GM23338 (cell line): ENCODE data around the gene MRE11. TPM values are rescaled to one million over a fixed set of nuclear protein-coding genes. Genes with fewer than 3 reads are reported as not detected.

ENCODE experiments used
- ATAC-seq: fragments of 200-7000 bp; cut with Tn5 transposase; 3 replicates; pipeline ENCODE4 v1.9.1; 2020
- DNase-seq: peaks from one replicate; pipeline ENCODE4 v3.0.0-alpha.2; 2015; ENCODE audit warnings: low spot score
- H2AFZ ChIP-seq: fragments of 200-600 bp; sonication (generic); 2 replicates; pipeline ENCODE4 v1.8.0; 2016; ENCODE audit warnings: antibody characterized with exemption, mild to moderate bottlenecking, moderate library complexity
- H3F3A ChIP-seq: fragments of 200-600 bp; sonication (generic); replicated peaks from 2 replicates; pipeline ENCODE4 v1.8.0; 2017; ENCODE audit warnings: antibody characterized with exemption, mixed run types, low read depth
- H3K27ac ChIP-seq: fragments of 200-600 bp; sonication (generic); 2 replicates; pipeline ENCODE4 v1.6.1; 2016; ENCODE audit warnings: low read depth
- H3K27me3 ChIP-seq: fragments of 200-600 bp; sonication (generic); 2 replicates; pipeline ENCODE4 v1.8.0; 2016; ENCODE audit warnings: mild to moderate bottlenecking, mixed run types, moderate library complexity; ENCODE audit not compliant: insufficient read depth
- H3K36me3 ChIP-seq: fragments of 200-600 bp; sonication (generic); 2 replicates; pipeline ENCODE4 v1.8.0; 2016; ENCODE audit warnings: mild to moderate bottlenecking; ENCODE audit not compliant: insufficient read depth
- H3K4me1 ChIP-seq: fragments of 200-600 bp; sonication (generic); 2 replicates; pipeline ENCODE4 v1.8.0; 2016; ENCODE audit warnings: mild to moderate bottlenecking, moderate library complexity; ENCODE audit not compliant: insufficient read depth
- H3K4me2 ChIP-seq: fragments of 200-600 bp; sonication (generic); 2 replicates; pipeline ENCODE4 v1.7.1; 2017; ENCODE audit warnings: mixed run types
- H3K4me3 ChIP-seq: fragments of 200-600 bp; sonication (generic); 2 replicates; pipeline ENCODE4 v1.6.1; 2016; ENCODE audit warnings: mixed run types
- H3K79me2 ChIP-seq: fragments of 200-600 bp; sonication (generic); replicated peaks from 2 replicates; pipeline ENCODE4 v1.8.0; 2017; ENCODE audit warnings: mild to moderate bottlenecking; ENCODE audit not compliant: insufficient read depth
- H3K9me2 ChIP-seq: fragments of 200-600 bp; sonication (generic); 2 replicates; pipeline ENCODE4 v1.8.0; 2017; ENCODE audit not compliant: insufficient read depth
- H4K20me1 ChIP-seq: fragments of 200-600 bp; sonication (generic); replicated peaks from 2 replicates; pipeline ENCODE4 v1.8.0; 2017; ENCODE audit warnings: mild to moderate bottlenecking; ENCODE audit not compliant: insufficient read depth
- H3K27ac Mint-ChIP-seq: 2 replicates; pipeline ENCODE4 v1.8.0; 2020; ENCODE audit warnings: inconsistent platforms, mild to moderate bottlenecking, moderate library complexity, mixed read lengths
- H3K27me3 Mint-ChIP-seq: 3 replicates; pipeline ENCODE4 v1.8.0; 2022; ENCODE audit warnings: low read depth, mild to moderate bottlenecking, moderate library complexity, mixed read lengths, inconsistent platforms; ENCODE audit not compliant: insufficient read depth, poor library complexity
- H3K36me3 Mint-ChIP-seq: 3 replicates; pipeline ENCODE4 v1.8.0; 2021; ENCODE audit warnings: low read depth, mild to moderate bottlenecking, inconsistent platforms, moderate library complexity, mixed read lengths
- H3K4me1 Mint-ChIP-seq: 3 replicates; pipeline ENCODE4 v1.8.0; 2020; ENCODE audit warnings: mild to moderate bottlenecking, inconsistent platforms, mixed read lengths
- H3K4me3 Mint-ChIP-seq: 3 replicates; pipeline ENCODE4 v1.8.0; 2021; ENCODE audit warnings: moderate library complexity, mild to moderate bottlenecking, inconsistent platforms, mixed read lengths
- H3K9me3 Mint-ChIP-seq: 3 replicates; pipeline ENCODE4 v1.8.0; 2020; ENCODE audit warnings: moderate library complexity, mild to moderate bottlenecking, inconsistent platforms, mixed read lengths
- CREB1 ChIP-seq: fragments of 250-450 bp; sonication (Bioruptor Pico); IDR thresholded peaks from 2 replicates; pipeline ENCODE4 v1.5.0; 2020; ENCODE audit warnings: low read depth, mild to moderate bottlenecking, moderate library complexity
- EZH2 ChIP-seq: fragments of 200-600 bp; sonication (generic); IDR thresholded peaks from one replicate; pipeline ENCODE4 v1.8.0; 2017; ENCODE audit warnings: antibody characterized with exemption, mild to moderate bottlenecking, low read depth; ENCODE audit not compliant: unreplicated experiment
- JUNB ChIP-seq: IDR thresholded peaks from one replicate; pipeline ENCODE4 v1.6.1; 2016; ENCODE audit warnings: antibody characterized with exemption; ENCODE audit not compliant: unreplicated experiment
- NANOG ChIP-seq: IDR thresholded peaks from 2 replicates; pipeline ENCODE4 v1.6.1; 2016; ENCODE audit warnings: antibody characterized with exemption, borderline replicate concordance
- POLR2AphosphoS5 ChIP-seq: IDR thresholded peaks from 2 replicates; pipeline ENCODE4 v1.6.1; 2016; ENCODE audit warnings: antibody characterized with exemption, low read depth
- STAT1 ChIP-seq: IDR thresholded peaks from one replicate; pipeline ENCODE4 v1.6.1; 2016; ENCODE audit warnings: antibody characterized with exemption; ENCODE audit not compliant: unreplicated experiment
- ZNF114 ChIP-seq: fragments of 250-450 bp; sonication (Bioruptor Pico); IDR thresholded peaks from 2 replicates; pipeline ENCODE4 v1.5.0; 2020; ENCODE audit warnings: mild to moderate bottlenecking, moderate library complexity
- ZNF331 ChIP-seq: fragments of 250-450 bp; sonication (Bioruptor Pico); IDR thresholded peaks from 2 replicates; pipeline ENCODE4 v1.5.0; 2020; ENCODE audit warnings: low read depth, mild to moderate bottlenecking, moderate library complexity
- polyA plus RNA-seq: library from polyadenylated mRNA; unstranded; fragments of >200 nt; fragmentation: Nextera tagmentation; extraction: Ambion mirVana; gene quantifications from 2 replicates; pipeline ENCODE4 v1.2.1, GENCODE V29; 2016
- total RNA-seq: library from RNA; depleted of rRNA; stranded (reverse); fragments of >200 nt; shearing (Covaris generic); gene quantifications from 2 replicates; pipeline ENCODE4 v1.2.3, GENCODE V29; 2014
- TF ChIP-seq, protein P1 (sequence below): fragments of 250-450 bp; sonication (Bioruptor Pico); IDR thresholded peaks from 2 replicates; pipeline ENCODE4 v1.5.0; 2020; ENCODE audit warnings: mild to moderate bottlenecking, moderate library complexity

Gene MRE11
- total and polyA plus RNA-seq, 2 experiments from 2014 or later = 23.3 to 38.5 TPM

DNA sequence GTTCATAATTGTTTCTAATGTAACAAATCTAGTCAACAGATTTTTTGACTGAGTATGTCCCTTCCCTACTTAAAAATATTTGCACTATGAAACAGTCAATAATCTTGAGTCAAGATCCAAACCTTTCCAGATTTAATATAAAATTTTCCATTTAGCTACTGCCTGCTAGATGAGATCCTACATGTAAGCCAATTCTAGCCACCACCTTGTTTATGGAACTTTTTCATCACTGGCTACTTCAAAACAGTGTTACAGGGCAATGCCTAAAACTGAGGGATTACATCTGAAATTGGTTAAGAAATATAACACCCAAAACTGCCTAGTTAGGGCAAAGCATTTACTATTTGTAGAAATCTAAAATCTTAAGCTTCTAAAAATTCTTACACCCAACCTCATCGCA, 39.6 kb upstream of the MRE11 start (continued):
- TF ChIP-seq, protein P1, sequence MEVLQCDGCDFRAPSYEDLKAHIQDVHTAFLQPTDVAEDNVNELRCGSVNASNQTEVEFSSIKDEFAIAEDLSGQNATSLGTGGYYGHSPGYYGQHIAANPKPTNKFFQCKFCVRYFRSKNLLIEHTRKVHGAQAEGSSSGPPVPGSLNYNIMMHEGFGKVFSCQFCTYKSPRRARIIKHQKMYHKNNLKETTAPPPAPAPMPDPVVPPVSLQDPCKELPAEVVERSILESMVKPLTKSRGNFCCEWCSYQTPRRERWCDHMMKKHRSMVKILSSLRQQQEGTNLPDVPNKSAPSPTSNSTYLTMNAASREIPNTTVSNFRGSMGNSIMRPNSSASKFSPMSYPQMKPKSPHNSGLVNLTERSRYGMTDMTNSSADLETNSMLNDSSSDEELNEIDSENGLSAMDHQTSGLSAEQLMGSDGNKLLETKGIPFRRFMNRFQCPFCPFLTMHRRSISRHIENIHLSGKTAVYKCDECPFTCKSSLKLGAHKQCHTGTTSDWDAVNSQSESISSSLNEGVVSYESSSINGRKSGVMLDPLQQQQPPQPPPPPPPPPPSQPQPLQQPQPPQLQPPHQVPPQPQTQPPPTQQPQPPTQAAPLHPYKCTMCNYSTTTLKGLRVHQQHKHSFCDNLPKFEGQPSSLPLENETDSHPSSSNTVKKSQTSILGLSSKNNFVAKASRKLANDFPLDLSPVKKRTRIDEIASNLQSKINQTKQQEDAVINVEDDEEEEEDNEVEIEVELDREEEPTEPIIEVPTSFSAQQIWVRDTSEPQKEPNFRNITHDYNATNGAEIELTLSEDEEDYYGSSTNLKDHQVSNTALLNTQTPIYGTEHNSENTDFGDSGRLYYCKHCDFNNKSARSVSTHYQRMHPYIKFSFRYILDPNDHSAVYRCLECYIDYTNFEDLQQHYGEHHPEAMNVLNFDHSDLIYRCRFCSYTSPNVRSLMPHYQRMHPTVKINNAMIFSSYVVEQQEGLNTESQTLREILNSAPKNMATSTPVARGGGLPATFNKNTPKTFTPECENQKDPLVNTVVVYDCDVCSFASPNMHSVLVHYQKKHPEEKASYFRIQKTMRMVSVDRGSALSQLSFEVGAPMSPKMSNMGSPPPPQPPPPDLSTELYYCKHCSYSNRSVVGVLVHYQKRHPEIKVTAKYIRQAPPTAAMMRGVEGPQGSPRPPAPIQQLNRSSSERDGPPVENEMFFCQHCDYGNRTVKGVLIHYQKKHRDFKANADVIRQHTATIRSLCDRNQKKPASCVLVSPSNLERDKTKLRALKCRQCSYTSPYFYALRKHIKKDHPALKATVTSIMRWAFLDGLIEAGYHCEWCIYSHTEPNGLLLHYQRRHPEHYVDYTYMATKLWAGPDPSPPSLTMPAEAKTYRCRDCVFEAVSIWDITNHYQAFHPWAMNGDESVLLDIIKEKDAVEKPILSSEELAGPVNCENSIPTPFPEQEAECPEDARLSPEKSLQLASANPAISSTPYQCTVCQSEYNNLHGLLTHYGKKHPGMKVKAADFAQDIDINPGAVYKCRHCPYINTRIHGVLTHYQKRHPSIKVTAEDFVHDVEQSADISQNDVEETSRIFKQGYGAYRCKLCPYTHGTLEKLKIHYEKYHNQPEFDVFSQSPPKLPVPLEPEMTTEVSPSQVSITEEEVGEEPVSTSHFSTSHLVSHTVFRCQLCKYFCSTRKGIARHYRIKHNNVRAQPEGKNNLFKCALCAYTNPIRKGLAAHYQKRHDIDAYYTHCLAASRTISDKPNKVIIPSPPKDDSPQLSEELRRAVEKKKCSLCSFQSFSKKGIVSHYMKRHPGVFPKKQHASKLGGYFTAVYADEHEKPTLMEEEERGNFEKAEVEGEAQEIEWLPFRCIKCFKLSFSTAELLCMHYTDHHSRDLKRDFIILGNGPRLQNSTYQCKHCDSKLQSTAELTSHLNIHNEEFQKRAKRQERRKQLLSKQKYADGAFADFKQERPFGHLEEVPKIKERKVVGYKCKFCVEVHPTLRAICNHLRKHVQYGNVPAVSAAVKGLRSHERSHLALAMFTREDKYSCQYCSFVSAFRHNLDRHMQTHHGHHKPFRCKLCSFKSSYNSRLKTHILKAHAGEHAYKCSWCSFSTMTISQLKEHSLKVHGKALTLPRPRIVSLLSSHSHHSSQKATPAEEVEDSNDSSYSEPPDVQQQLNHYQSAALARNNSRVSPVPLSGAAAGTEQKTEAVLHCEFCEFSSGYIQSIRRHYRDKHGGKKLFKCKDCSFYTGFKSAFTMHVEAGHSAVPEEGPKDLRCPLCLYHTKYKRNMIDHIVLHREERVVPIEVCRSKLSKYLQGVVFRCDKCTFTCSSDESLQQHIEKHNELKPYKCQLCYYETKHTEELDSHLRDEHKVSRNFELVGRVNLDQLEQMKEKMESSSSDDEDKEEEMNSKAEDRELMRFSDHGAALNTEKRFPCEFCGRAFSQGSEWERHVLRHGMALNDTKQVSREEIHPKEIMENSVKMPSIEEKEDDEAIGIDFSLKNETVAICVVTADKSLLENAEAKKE = no peak
- TF ChIP-seq ZNF114 (CRISPR knock-in tag) = no peak
- TF ChIP-seq EZH2 = no peak
- TF ChIP-seq ZNF331 (CRISPR knock-in tag) = no peak

DNA sequence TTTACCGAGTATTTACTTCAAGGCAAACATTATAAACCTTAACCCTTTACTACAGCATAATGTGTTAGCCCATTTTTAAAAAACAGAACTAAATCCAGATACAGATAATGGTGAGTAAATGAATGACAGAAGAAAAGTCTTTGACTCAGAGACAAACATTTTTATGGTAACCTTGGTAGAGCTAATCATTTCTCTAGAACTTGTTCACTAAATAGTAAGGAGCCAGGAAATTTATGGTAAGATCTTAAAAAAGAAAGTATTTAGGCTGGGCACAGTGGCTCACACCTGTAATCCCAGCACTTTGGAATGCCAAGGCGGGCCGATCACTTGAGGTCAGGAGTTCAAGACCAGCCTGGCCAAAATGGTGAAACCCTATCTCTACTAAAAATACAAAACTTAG, 38.6 kb upstream of the MRE11 start:
- no peak overlapping the region for H3K4me2 ChIP-seq
- TF ChIP-seq NANOG (no peak), JUNB (no peak), CREB1 (no peak), POLR2AphosphoS5 (no peak), ZNF331 (CRISPR knock-in tag) (no peak), ZNF114 (CRISPR knock-in tag) (no peak), EZH2 (no peak), STAT1 (no peak)
- TF ChIP-seq, protein P1 = no peak

More for the DNA sequence above, 38.6 kb upstream of the MRE11 start:
- Mint-ChIP-seq H3K27me3 (no peaks in the 10 kb centered on the region), H3K4me1 (no peaks in the 10 kb centered on the region), H3K4me3 (no peak overlapping the region), H3K36me3 (no peaks in the 10 kb centered on the region), H3K27ac (no peak overlapping the region), H3K9me3 (no peaks in the 10 kb centered on the region)
- H3K27ac ChIP-seq = no peak overlapping the region
- no peaks in the 10 kb centered on the region for H3K4me1 ChIP-seq
- no peaks in the 10 kb centered on the region for H3K36me3 ChIP-seq
- no peak overlapping the region for H2AFZ ChIP-seq
- no peak for ATAC-seq
- H3K9me2 ChIP-seq = no peaks in the 10 kb centered on the region
- H4K20me1 ChIP-seq = no peaks in the 10 kb centered on the region
- no peak overlapping the region for H3K4me3 ChIP-seq
- DNase-seq = no peak
- no peaks in the 10 kb centered on the region; the same call in 1 of the 2 replicates for H3K27me3 ChIP-seq
- H3K79me2 ChIP-seq = no peaks in the 10 kb centered on the region
- no peaks in the 10 kb centered on the region for H3F3A ChIP-seq
